GM12872 (cell line): ENCODE results near the gene FAM184A.

Experiments used
- CTCF ChIP-seq: IDR thresholded peaks from 3 replicates; pipeline ENCODE4 v1.5.1; 2011; ENCODE audit warnings: low read depth, mild to moderate bottlenecking, low read length, moderate library complexity; ENCODE audit not compliant: insufficient read depth

The FAM184A gene

GRCh38 chr6:118940770-118941169, 137.7 kb downstream of the FAM184A start:
- no peak for TF ChIP-seq CTCF

- TF ChIP-seq CTCF: no peak
Measured at GRCh38 chr6:118939683-118940082, 138.8 kb downstream of the FAM184A start.

- TF ChIP-seq CTCF: no peak
Measured at GRCh38 chr6:118935978-118936703, 142.3 kb downstream of the FAM184A start.

GRCh38 chr6:118935331-118935668, 143.2 kb downstream of the FAM184A start:
- no peak for TF ChIP-seq CTCF

- no peak for TF ChIP-seq CTCF
Measured at GRCh38 chr6:118934461-118935330, 143.8 kb downstream of the FAM184A start, which contains the start of gene MCM9. TSS of gene MCM9 (minus strand) at chr6:118935159. CDS start at chr6:118931723, 3,436 bp downstream.

- no peak for TF ChIP-seq CTCF
Measured at GRCh38 chr6:118933855-118934460, 144.5 kb downstream of the FAM184A start.

GRCh38 chr6:118932421-118932820, 146.0 kb downstream of the FAM184A start:
- no peak for TF ChIP-seq CTCF
